DMS153 (cell line): ENCODE data around the gene MMP3.

Experiments
- DNase-seq: peaks from one replicate; lab custom pipeline; 2025; lab: John Stamatoyannopoulos, UW

Gene MMP3

DNA sequence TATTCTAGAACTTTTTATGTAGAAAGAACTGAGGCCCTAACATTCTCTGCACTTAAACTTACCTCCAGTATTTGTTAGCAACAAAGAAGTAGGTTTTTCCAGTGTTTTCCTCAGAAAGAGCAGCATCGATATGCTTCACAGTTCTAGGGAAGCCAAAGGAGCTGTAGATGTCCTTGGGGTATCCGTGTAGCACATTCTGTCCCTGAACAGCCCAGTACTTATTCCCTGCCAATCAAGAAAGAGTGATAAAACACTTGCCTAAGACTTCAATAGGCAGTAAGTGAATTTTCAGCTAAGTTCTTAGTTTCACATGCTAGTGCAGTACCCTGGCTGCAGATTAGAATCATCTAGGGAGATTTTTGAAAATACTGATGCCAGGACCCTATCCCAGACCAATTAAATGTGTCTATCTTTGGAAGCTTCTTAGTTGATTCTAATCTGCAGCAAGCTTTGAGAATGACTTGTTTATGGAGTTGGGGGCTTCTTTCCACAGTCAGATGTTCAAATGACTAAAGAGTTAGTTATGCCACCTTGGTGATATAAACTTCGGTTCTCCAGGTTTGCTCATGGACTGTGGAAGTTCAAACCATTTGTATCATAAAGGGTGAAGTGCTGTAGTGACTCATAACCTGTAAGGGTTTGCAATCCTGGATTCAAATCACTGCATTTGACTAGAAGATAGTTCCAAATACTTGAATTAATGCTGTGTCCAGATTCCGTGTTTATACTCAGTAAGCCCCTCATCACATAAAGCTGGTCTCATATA, 52.0 kb downstream of the MMP3 start:
- DNase-seq, result no peak

DNA sequence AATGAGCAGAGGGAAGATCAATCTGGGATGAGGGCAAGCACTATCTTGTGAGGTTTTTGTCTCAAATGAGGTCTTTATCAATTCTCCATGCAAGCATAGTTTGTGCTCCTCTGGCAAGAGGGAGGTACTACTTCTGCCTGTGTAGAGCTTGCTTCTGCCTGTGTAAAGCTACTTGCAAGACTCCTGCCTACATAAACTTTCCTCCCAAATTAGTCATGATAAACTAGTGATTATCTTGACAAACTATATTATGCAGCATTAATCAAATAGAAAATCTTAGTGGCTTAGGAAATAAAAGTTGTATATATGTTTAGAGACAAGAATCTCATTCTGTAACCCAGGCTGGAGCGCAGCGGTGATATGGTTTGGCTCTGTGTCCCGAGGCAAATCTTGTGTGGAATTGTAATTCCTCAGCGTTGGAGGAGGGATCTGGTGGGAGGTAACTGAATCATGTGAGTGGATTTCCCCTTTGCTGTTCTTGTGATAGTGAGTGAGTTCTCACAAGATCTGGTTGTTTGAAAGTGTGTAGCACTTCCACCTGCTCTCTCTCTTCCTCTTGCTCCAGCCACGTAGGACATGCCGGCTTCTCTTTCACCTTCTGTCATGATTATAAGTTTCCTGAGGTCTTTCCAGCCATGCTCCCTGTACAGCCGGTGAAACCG, 54.9 kb downstream of the MMP3 start:
- DNase-seq, result no peak
